Measurements from ENCODE around the gene ERGIC1. TPM values are rescaled to one million over a fixed set of nuclear protein-coding genes. Genes with fewer than 3 reads are reported as not detected.

ERGIC1 gene
- total RNA-seq, 1 donor from 2014 or later, result 105 TPM

- H3K36me3 Mint-ChIP-seq, result peaks cover 19% of the 10 kb centered on the region
- no peak overlapping the region for H3K4me3 Mint-ChIP-seq
- DNase-seq (ENCODE audit: extremely low spot score, unreplicated experiment), result peak; percentile 80
- TF ChIP-seq, protein P1, sequence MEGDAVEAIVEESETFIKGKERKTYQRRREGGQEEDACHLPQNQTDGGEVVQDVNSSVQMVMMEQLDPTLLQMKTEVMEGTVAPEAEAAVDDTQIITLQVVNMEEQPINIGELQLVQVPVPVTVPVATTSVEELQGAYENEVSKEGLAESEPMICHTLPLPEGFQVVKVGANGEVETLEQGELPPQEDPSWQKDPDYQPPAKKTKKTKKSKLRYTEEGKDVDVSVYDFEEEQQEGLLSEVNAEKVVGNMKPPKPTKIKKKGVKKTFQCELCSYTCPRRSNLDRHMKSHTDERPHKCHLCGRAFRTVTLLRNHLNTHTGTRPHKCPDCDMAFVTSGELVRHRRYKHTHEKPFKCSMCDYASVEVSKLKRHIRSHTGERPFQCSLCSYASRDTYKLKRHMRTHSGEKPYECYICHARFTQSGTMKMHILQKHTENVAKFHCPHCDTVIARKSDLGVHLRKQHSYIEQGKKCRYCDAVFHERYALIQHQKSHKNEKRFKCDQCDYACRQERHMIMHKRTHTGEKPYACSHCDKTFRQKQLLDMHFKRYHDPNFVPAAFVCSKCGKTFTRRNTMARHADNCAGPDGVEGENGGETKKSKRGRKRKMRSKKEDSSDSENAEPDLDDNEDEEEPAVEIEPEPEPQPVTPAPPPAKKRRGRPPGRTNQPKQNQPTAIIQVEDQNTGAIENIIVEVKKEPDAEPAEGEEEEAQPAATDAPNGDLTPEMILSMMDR (conservative IDR thresholded peaks at IDR 0.05), result peak; percentile 97
- H3K9me3 Mint-ChIP-seq, result no peaks in the 10 kb centered on the region
- H3K27ac Mint-ChIP-seq, result peak overlapping the region; percentile 48
- no peaks in the 10 kb centered on the region for H3K27me3 Mint-ChIP-seq
- H3K4me1 Mint-ChIP-seq (ENCODE audit: unreplicated experiment), result peaks cover 12% of the 10 kb centered on the region
Measured at GRCh38 chr5:172932313-172933017, 98.4 kb downstream of the ERGIC1 start.

DNA sequence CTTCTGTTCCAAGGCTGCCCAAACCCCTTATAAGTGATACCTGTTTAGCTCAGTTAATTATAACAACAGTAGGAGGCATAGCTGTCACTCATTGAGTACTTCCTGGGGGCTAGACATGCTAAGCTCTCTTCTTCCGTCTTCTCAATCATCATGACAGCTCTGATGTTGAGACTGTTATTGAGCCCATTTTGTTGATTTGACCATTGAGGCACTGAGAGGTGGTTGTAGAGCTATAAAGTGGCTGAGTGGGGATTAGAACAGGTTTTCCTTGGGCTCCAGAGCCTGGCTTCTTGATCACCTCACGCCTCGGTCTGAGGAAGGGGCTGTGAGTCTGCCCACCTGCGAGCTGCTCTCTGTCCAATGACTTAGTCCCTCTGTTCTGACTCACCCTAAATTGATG, 99.2 kb downstream of the ERGIC1 start:
- H3K36me3 Mint-ChIP-seq, result peaks cover 23% of the 10 kb centered on the region
- H3K27ac Mint-ChIP-seq, result no peak overlapping the region
- peaks cover 12% of the 10 kb centered on the region for H3K4me1 Mint-ChIP-seq (ENCODE audit: unreplicated experiment)
- H3K27me3 Mint-ChIP-seq, result no peaks in the 10 kb centered on the region
- H3K4me3 Mint-ChIP-seq, result no peak overlapping the region
- TF ChIP-seq, protein P1 (conservative IDR thresholded peaks at IDR 0.05), result no peak
- no peak for DNase-seq (ENCODE audit: extremely low spot score, unreplicated experiment)
- no peaks in the 10 kb centered on the region for H3K9me3 Mint-ChIP-seq

DNA sequence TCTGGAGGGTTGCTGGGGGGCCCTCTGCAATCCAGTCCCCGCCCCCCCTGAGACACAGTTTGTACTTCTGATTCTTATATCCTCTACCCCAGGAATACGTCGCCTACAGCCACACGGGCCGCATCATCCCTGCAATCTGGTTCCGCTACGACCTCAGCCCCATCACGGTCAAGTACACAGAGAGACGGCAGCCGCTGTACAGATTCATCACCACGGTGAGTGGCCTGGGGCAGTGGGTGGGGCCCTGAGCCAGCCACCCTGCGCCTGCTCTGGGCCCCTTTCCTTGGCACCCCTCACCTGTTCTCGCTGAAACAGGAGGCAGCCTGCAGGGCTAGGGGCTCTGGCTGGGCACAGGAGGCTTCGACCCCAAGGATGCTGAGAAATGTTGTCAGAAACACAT, 101.0 kb downstream of the ERGIC1 start:
- no peaks in the 10 kb centered on the region for H3K9me3 Mint-ChIP-seq
- no peaks in the 10 kb centered on the region for H3K27me3 Mint-ChIP-seq
- H3K4me3 Mint-ChIP-seq, result no peak overlapping the region
- peaks cover 18% of the 10 kb centered on the region for H3K36me3 Mint-ChIP-seq
- peaks cover 18% of the 10 kb centered on the region for H3K4me1 Mint-ChIP-seq (ENCODE audit: unreplicated experiment)
- DNase-seq (ENCODE audit: extremely low spot score, unreplicated experiment), result no peak
- TF ChIP-seq, protein P1 (conservative IDR thresholded peaks at IDR 0.05), result no peak
- H3K27ac Mint-ChIP-seq, result no peak overlapping the region

GRCh38 chr5:172936401-172936800, 102.3 kb downstream of the ERGIC1 start:
- no peaks in the 10 kb centered on the region for H3K27me3 Mint-ChIP-seq
- no peak for DNase-seq (ENCODE audit: extremely low spot score, unreplicated experiment)
- peaks cover 17% of the 10 kb centered on the region for H3K4me1 Mint-ChIP-seq (ENCODE audit: unreplicated experiment)
- H3K27ac Mint-ChIP-seq, result no peak overlapping the region
- H3K4me3 Mint-ChIP-seq, result no peak overlapping the region
- H3K36me3 Mint-ChIP-seq, result peaks cover 18% of the 10 kb centered on the region
- TF ChIP-seq, protein P1 (conservative IDR thresholded peaks at IDR 0.05), result no peak
- no peaks in the 10 kb centered on the region for H3K9me3 Mint-ChIP-seq

- H3K27ac Mint-ChIP-seq, result peak overlapping the region; percentile 63
- H3K27me3 Mint-ChIP-seq, result no peaks in the 10 kb centered on the region
- H3K36me3 Mint-ChIP-seq, result peaks cover 14% of the 10 kb centered on the region
- peaks cover 32% of the 10 kb centered on the region for H3K4me1 Mint-ChIP-seq (ENCODE audit: unreplicated experiment)
- DNase-seq (ENCODE audit: extremely low spot score, unreplicated experiment), result no peak
- TF ChIP-seq, protein P1 (conservative IDR thresholded peaks at IDR 0.05), result peak; percentile 46
- H3K4me3 Mint-ChIP-seq, result no peak overlapping the region
- no peaks in the 10 kb centered on the region for H3K9me3 Mint-ChIP-seq
Measured at GRCh38 chr5:172939071-172939470, 105.0 kb downstream of the ERGIC1 start.
